ENCODE results near the gene CRYBG2. TPM values are rescaled to one million over a fixed set of nuclear protein-coding genes. Genes with fewer than 3 reads are reported as not detected.

Gene CRYBG2
- total RNA-seq, 3 donors from 2014 or later (not counting 1 experiment from before 2014, with no cell fraction given): 2.5 to 5.8 (median 3.2) TPM

GRCh38 chr1:26340047-26340481 lies 13.9 kb downstream of the CRYBG2 start:
- H3K36me3 Mint-ChIP-seq: no peaks in the 10 kb centered on the region
- peaks cover 10 to 29% of the 10 kb centered on the region in 2 donors for H3K4me1 Mint-ChIP-seq
- no peak overlapping the region for H3K4me3 ChIP-seq (ENCODE audit: low read length)
- H3K27me3 Mint-ChIP-seq (ENCODE audit: low read depth in 2 of 2): peaks cover 0 to 10% of the 10 kb centered on the region in 2 donors
- no peaks in the 10 kb centered on the region for H3K36me3 ChIP-seq (ENCODE audit: control insufficient read depth, insufficient read depth, low read length)
- no peaks in the 10 kb centered on the region for H3K9me3 Mint-ChIP-seq
- TF ChIP-seq CTCF (IDR thresholded peaks at IDR 0.05): no peak
- no peaks in the 10 kb centered on the region for H3K9me3 ChIP-seq (ENCODE audit: control insufficient read depth, insufficient read depth, low read length)
- peaks cover 20% of the 10 kb centered on the region for H3K4me1 ChIP-seq (ENCODE audit: control insufficient read depth, insufficient read depth, low read length)
- H3K27me3 ChIP-seq (ENCODE audit: control insufficient read depth, insufficient read depth, low read length): no peaks in the 10 kb centered on the region
- DNase-seq (no peak), ATAC-seq (no peak)
- 86% methylated on average over 4 of the region's 4 CpGs for WGBS (ENCODE audit: insufficient coverage)
- intact Hi-C loops (cut with micrococcal nuclease): no loop called here
- H3K4me3 Mint-ChIP-seq: no peak overlapping the region
- no peak overlapping the region for H3K27ac ChIP-seq (ENCODE audit: low read length)
- H3K27ac Mint-ChIP-seq: no peak overlapping the region

- Histone ChIP-seq H3K4me3 (ENCODE audit: low read length) (no peak overlapping the region), H3K9me3 (ENCODE audit: control insufficient read depth, insufficient read depth, low read length) (no peaks in the 10 kb centered on the region), H3K27ac (ENCODE audit: low read length) (no peak overlapping the region), H3K4me1 (ENCODE audit: control insufficient read depth, insufficient read depth, low read length) (peaks cover 23% of the 10 kb centered on the region), H3K27me3 (ENCODE audit: control insufficient read depth, insufficient read depth, low read length) (no peaks in the 10 kb centered on the region), H3K36me3 (ENCODE audit: control insufficient read depth, insufficient read depth, low read length) (no peaks in the 10 kb centered on the region)
- DNase-seq: no peak
- Mint-ChIP-seq H3K27me3 (ENCODE audit: low read depth in 2 of 2) (peaks cover 0 to 6% of the 10 kb centered on the region in 2 donors), H3K27ac (no peak overlapping the region), H3K9me3 (no peaks in the 10 kb centered on the region), H3K4me3 (peak overlapping the region; percentile 4), H3K4me1 (peaks cover 10 to 29% of the 10 kb centered on the region in 2 donors), H3K36me3 (no peaks in the 10 kb centered on the region)
- no peak for ATAC-seq
- no peak for TF ChIP-seq CTCF (IDR thresholded peaks at IDR 0.05)
- intact Hi-C loops (cut with micrococcal nuclease): no loop called here
- WGBS (ENCODE audit: insufficient coverage): 91% methylated on average over 1 of the region's 1 CpG
Measured at GRCh38 chr1:26338670-26339069, 15.3 kb downstream of the CRYBG2 start.

- H3K27ac Mint-ChIP-seq: peak overlapping the region in 1 of 2 donors; percentile 27
Measured at GRCh38 chr1:26337625-26338024, 16.3 kb downstream of the CRYBG2 start.

More at GRCh38 chr1:26337625-26338024, 16.3 kb downstream of the CRYBG2 start:
- Mint-ChIP-seq H3K4me1 (peaks cover 10 to 29% of the 10 kb centered on the region in 2 donors), H3K27me3 (ENCODE audit: low read depth in 2 of 2) (peaks cover 0 to 6% of the 10 kb centered on the region in 2 donors), H3K4me3 (peak overlapping the region; percentile 53), H3K9me3 (no peaks in the 10 kb centered on the region), H3K36me3 (no peaks in the 10 kb centered on the region)
- no peak for ATAC-seq
- H3K9me3 ChIP-seq (ENCODE audit: control insufficient read depth, insufficient read depth, low read length): no peaks in the 10 kb centered on the region
- H3K4me1 ChIP-seq (ENCODE audit: control insufficient read depth, insufficient read depth, low read length): peaks cover 23% of the 10 kb centered on the region
- no peak overlapping the region for H3K27ac ChIP-seq (ENCODE audit: low read length)
- no peaks in the 10 kb centered on the region for H3K27me3 ChIP-seq (ENCODE audit: control insufficient read depth, insufficient read depth, low read length)
- intact Hi-C loops (cut with micrococcal nuclease): no loop called here
- no peaks in the 10 kb centered on the region for H3K36me3 ChIP-seq (ENCODE audit: control insufficient read depth, insufficient read depth, low read length)
- WGBS (ENCODE audit: insufficient coverage): 36% methylated on average over 4 of the region's 4 CpGs
- no peak for DNase-seq
- no peak overlapping the region for H3K4me3 ChIP-seq (ENCODE audit: low read length)
- TF ChIP-seq CTCF (IDR thresholded peaks at IDR 0.05): no peak

Data from natural killer cell (primary cell).